SK-N-SH treated with all-trans-retinoic acid at 6 μM for 48 hours (cell line): ENCODE measurements around the gene RUNDC1.

Experiments used
- BACH2 ChIP-seq: fragments of 250-450 bp; sonication (Bioruptor Pico); IDR thresholded peaks from 2 replicates; pipeline ENCODE4 v1.9.0; 2021; ENCODE audit warnings: mild to moderate bottlenecking, borderline replicate concordance
- ZC3H10 ChIP-seq: fragments of 250-450 bp; sonication (Bioruptor Pico); IDR thresholded peaks from 2 replicates; pipeline ENCODE4 v1.5.1; 2021; ENCODE audit warnings: mild to moderate bottlenecking, moderate library complexity
- ZNF565 ChIP-seq: fragments of 450-650 bp; formaldehyde crosslinking; conservative IDR thresholded peaks from 2 replicates; pipeline ENCODE4 v1.5.0; 2020; ENCODE audit warnings: low read depth, mild to moderate bottlenecking, moderate library complexity
- TF ChIP-seq, protein P1 (sequence below): fragments of 250-450 bp; sonication (Bioruptor Pico); IDR thresholded peaks from 2 replicates; pipeline ENCODE4 v1.8.0; 2020; ENCODE audit warnings: mild to moderate bottlenecking, moderate library complexity, borderline replicate concordance

DNA sequence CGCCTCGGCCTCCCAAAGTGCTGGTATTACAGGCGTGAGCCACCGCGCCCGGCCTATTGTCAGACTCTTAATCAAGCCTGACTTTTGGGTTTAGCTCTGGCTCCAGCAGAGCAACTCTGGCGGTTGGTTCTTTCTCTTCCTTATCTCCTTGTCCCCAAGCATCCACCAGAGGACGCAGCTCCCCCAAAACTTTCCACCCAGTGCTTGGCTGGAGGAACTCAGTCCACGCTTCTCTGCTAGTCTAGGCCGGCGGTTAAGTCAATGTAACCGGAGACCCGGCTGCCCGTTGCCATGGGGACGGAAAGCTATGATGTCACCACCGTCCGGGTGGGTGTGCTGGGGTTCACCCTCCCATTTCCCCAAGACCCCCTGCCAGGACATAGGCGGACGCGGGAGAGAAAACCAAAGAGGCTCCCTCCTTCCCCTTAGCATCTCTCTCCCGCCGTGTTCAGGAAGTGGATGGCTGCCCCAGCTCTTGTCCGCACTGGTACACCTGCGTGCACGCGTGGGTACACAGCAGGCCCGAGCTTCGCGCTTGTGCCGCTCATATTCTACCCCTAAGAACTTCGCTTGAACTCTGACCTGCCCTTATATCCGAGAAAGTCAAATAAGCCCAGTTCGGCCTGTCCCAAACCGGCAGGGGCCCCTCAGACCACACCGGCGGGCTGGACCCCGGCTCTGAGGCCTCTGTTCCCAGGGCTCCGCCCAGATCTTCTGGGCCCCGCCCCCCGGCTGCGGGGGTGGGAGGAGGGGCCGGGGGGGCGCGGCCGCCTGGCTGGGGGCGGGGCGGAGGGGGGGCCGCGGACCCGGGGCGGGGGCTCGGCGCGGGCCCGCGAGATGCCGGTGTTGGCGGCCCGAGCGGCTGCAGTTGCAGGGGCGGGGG lies 44.3 kb downstream of the RUNDC1 start, which contains the start of gene RND2:
- TF ChIP-seq ZNF565 (no peak), BACH2 (CRISPR knock-in tag) (no peak), ZC3H10 (CRISPR knock-in tag) (no peak)
- TF ChIP-seq, protein P1, sequence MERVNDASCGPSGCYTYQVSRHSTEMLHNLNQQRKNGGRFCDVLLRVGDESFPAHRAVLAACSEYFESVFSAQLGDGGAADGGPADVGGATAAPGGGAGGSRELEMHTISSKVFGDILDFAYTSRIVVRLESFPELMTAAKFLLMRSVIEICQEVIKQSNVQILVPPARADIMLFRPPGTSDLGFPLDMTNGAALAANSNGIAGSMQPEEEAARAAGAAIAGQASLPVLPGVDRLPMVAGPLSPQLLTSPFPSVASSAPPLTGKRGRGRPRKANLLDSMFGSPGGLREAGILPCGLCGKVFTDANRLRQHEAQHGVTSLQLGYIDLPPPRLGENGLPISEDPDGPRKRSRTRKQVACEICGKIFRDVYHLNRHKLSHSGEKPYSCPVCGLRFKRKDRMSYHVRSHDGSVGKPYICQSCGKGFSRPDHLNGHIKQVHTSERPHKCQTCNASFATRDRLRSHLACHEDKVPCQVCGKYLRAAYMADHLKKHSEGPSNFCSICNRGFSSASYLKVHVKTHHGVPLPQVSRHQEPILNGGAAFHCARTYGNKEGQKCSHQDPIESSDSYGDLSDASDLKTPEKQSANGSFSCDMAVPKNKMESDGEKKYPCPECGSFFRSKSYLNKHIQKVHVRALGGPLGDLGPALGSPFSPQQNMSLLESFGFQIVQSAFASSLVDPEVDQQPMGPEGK: no peak
